OCI-LY3 (cell line): ENCODE results near the gene CAPN7.
A peak's percentile ranks its signal among the peaks of the same experiment; 100 is the strongest.

Experiments used
- H2AFZ ChIP-seq: fragments of 200-600, 300-600 bp; shearing (Covaris generic); 2 replicates; pipeline ENCODE4 v1.6.0; 2014; ENCODE audit warnings: antibody characterized with exemption, low read depth, low read length
- H3K27ac ChIP-seq: fragments of 200-600, 300-600 bp; sonication (generic); 2 replicates; pipeline ENCODE4 v1.5.1; 2014; ENCODE audit warnings: mild to moderate bottlenecking, low read length, moderate library complexity, mixed read lengths
- H3K27me3 ChIP-seq: fragments of 200-600, 300-600 bp; sonication (generic); 2 replicates; pipeline ENCODE4 v1.6.1; 2014; ENCODE audit warnings: low read depth, low read length, mixed read lengths
- H3K36me3 ChIP-seq: fragments of 200-600, 300-600 bp; sonication (generic); replicated peaks from 2 replicates; pipeline ENCODE3; 2014; ENCODE audit warnings: low read depth, low read length, mixed read lengths
- H3K4me1 ChIP-seq: fragments of 300-600, 200-600 bp; sonication (generic); 2 replicates; pipeline ENCODE4 v1.6.1; 2014; ENCODE audit warnings: low read length, mixed read lengths
- H3K4me2 ChIP-seq: fragments of 200-600, 300-600 bp; sonication (generic); 2 replicates; pipeline ENCODE4 v1.6.1; 2014; ENCODE audit warnings: low read length, mixed read lengths
- H3K4me3 ChIP-seq: fragments of 300-600, 200-600 bp; sonication (generic); 2 replicates; pipeline ENCODE4 v1.5.1; 2014; ENCODE audit warnings: antibody characterized with exemption, mild to moderate bottlenecking, low read length, moderate library complexity
- H3K79me2 ChIP-seq: fragments of 300-600, 200-600 bp; shearing (Covaris generic); 2 replicates; pipeline ENCODE4 v1.6.1; 2014; ENCODE audit warnings: mild to moderate bottlenecking, low read length, mixed read lengths
- H3K9ac ChIP-seq: fragments of 300-600, 200-600 bp; shearing (Covaris generic); 2 replicates; pipeline ENCODE4 v1.6.0; 2014; ENCODE audit warnings: mild to moderate bottlenecking, low read length, moderate library complexity
- H3K9me3 ChIP-seq: fragments of 200-600, 300-600 bp; shearing (Covaris generic); 2 replicates; pipeline ENCODE4 v1.6.1; 2014; ENCODE audit warnings: low read length, mixed read lengths; ENCODE audit not compliant: insufficient read depth
- H4K20me1 ChIP-seq: fragments of 200-600, 300-600 bp; sonication (generic); 2 replicates; pipeline ENCODE4 v1.6.1; 2016; ENCODE audit warnings: low read length, mixed read lengths; ENCODE audit not compliant: insufficient read depth
- CTCF ChIP-seq: fragments of 200-600, 300-600 bp; sonication (generic); IDR thresholded peaks from 2 replicates; pipeline ENCODE4 v1.5.1; 2014; ENCODE audit warnings: antibody characterized with exemption, low read length, low read depth
- EZH2phosphoT487 ChIP-seq: fragments of 200-600 bp; shearing (Covaris generic); IDR thresholded peaks from 2 replicates; pipeline ENCODE4 v1.6.1; 2018; ENCODE audit warnings: antibody characterized with exemption, mixed run types, low read depth

CAPN7 gene

GRCh38 chr3:15271785-15272381 is 65.8 kb downstream of the CAPN7 start:
- H3K4me2 ChIP-seq, result peak overlapping the region; percentile 76
- no peaks in the 10 kb centered on the region for H3K27me3 ChIP-seq
- peak overlapping the region; percentile 81 for H3K27ac ChIP-seq
- H3K9ac ChIP-seq, result peak overlapping the region; percentile 62
- H2AFZ ChIP-seq, result no peak overlapping the region
- H3K9me3 ChIP-seq, result no peaks in the 10 kb centered on the region
- H3K4me3 ChIP-seq, result peak overlapping the region; percentile 49
- peaks cover 70% of the 10 kb centered on the region for H3K79me2 ChIP-seq
- TF ChIP-seq CTCF (peak; percentile 12; the same call in 1 of the 2 replicates), EZH2phosphoT487 (peak; percentile 75; the same call in 1 of the 2 replicates)
- peaks cover 27% of the 10 kb centered on the region; the same call in 1 of the 2 replicates for H4K20me1 ChIP-seq
- H3K4me1 ChIP-seq, result peaks cover 69% of the 10 kb centered on the region
- H3K36me3 ChIP-seq, result peaks cover 33% of the 10 kb centered on the region

GRCh38 chr3:15272426-15273196 is 66.6 kb downstream of the CAPN7 start:
- peaks cover 69% of the 10 kb centered on the region for H3K79me2 ChIP-seq
- H3K36me3 ChIP-seq, result peaks cover 31% of the 10 kb centered on the region
- no peak for TF ChIP-seq EZH2phosphoT487
- TF ChIP-seq CTCF, result peak; percentile 14
- no peak overlapping the region for H2AFZ ChIP-seq
- no peaks in the 10 kb centered on the region for H3K27me3 ChIP-seq
- peak overlapping the region; percentile 81 for H3K27ac ChIP-seq
- H3K4me2 ChIP-seq, result peak overlapping the region; percentile 76
- peak overlapping the region; percentile 49 for H3K4me3 ChIP-seq
- H3K9me3 ChIP-seq, result no peaks in the 10 kb centered on the region
- peaks cover 68% of the 10 kb centered on the region for H3K4me1 ChIP-seq
- peaks cover 33% of the 10 kb centered on the region for H4K20me1 ChIP-seq
- peak overlapping the region; percentile 62 for H3K9ac ChIP-seq

- peaks cover 39% of the 10 kb centered on the region for H4K20me1 ChIP-seq
- H3K9me3 ChIP-seq, result no peaks in the 10 kb centered on the region
- peak overlapping the region; percentile 62; the same call in 1 of the 2 replicates for H3K9ac ChIP-seq
- TF ChIP-seq CTCF (no peak), EZH2phosphoT487 (no peak)
- H3K79me2 ChIP-seq, result peaks cover 71% of the 10 kb centered on the region
- H3K27ac ChIP-seq, result peak overlapping the region; percentile 0; the same call in 1 of the 2 replicates
- peak overlapping the region; percentile 76 for H3K4me2 ChIP-seq
- no peak overlapping the region for H3K4me3 ChIP-seq
- peaks cover 33% of the 10 kb centered on the region for H3K36me3 ChIP-seq
- peaks cover 63% of the 10 kb centered on the region for H3K4me1 ChIP-seq
- no peaks in the 10 kb centered on the region for H3K27me3 ChIP-seq
- no peak overlapping the region for H2AFZ ChIP-seq
These were observed 67.2 kb downstream of the CAPN7 start for GRCh38 chr3:15273227-15273626.

GRCh38 chr3:15276028-15276724 is 70.1 kb downstream of the CAPN7 start:
- Histone ChIP-seq H3K9ac (no peak overlapping the region), H3K4me1 (peaks cover 52% of the 10 kb centered on the region), H3K36me3 (peaks cover 26% of the 10 kb centered on the region), H3K27me3 (no peaks in the 10 kb centered on the region), H3K27ac (no peak overlapping the region), H3K9me3 (no peaks in the 10 kb centered on the region), H4K20me1 (peaks cover 64% of the 10 kb centered on the region), H2AFZ (no peak overlapping the region), H3K4me2 (no peak overlapping the region), H3K4me3 (no peak overlapping the region), H3K79me2 (peaks cover 70% of the 10 kb centered on the region)
- TF ChIP-seq EZH2phosphoT487, result no peak
- no peak for TF ChIP-seq CTCF
